ENCODE measurements around the gene ACKR2. TPM values are rescaled to one million over a fixed set of nuclear protein-coding genes. Genes with fewer than 3 reads are reported as not detected.

The ACKR2 gene
- polyA plus RNA-seq, 1 donor (not counting 4 experiments of a cell fraction or from before 2014, with no cell fraction given): 0.22 TPM

DNA sequence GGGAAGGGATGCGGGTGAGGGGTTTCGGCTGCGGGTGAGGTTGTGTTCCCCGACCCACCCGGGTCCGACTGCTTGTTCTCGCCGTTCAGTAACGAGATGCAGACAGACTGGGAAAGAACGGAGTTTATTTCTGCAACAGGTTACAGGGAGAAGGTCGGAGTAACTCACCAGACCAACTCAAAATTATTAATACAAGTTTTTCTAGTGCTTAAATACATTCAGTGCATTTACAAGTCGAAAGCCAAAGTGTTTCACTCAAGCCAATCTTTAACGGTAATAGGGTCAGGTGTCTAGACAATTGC lies 4.5 kb upstream of the ACKR2 start:
- peak overlapping the region; percentile 97 for H3K9ac ChIP-seq (ENCODE audit: control insufficient read depth, extremely low read depth, insufficient read depth, low read length)
- no peaks in the 10 kb centered on the region for H3K9me3 ChIP-seq (ENCODE audit: control insufficient read depth, low read depth, low read length)
- peaks cover 44% of the 10 kb centered on the region for H3K79me2 ChIP-seq (ENCODE audit: control insufficient read depth, insufficient read depth, low read length)

GRCh38 chr3:42805141-42805821 lies 4.0 kb upstream of the ACKR2 start:
- H3K27ac ChIP-seq (ENCODE audit: control insufficient read depth, insufficient read depth, low read length): peak overlapping the region; percentile 93

More for the DNA sequence above, 4.5 kb upstream of the ACKR2 start:
- Histone ChIP-seq H3K4me2 (ENCODE audit: control insufficient read depth, extremely low read depth, insufficient read depth, low read depth, low read length) (peak overlapping the region; percentile 94), H3K4me3 (ENCODE audit: control insufficient read depth in 2 of 3, extremely low read depth in 1 of 3, insufficient read depth in 2 of 3, low read depth in 1 of 3, low read length in 3 of 3) (peak overlapping the region; percentile 98), H3K9me1 (ENCODE audit: control insufficient read depth, extremely low read depth, insufficient read depth, low read length) (no peaks in the 10 kb centered on the region), H3K27me3 (ENCODE audit: control insufficient read depth, extremely low read depth, insufficient read depth, low read length) (no peaks in the 10 kb centered on the region), H3K4me1 (ENCODE audit: control insufficient read depth, extremely low read depth, insufficient read depth, low read length) (peaks cover 10% of the 10 kb centered on the region), H4K20me1 (ENCODE audit: control insufficient read depth, extremely low read depth, insufficient read depth, low read length) (no peaks in the 10 kb centered on the region), H3K36me3 (ENCODE audit: control insufficient read depth in 2 of 2, extremely low read depth in 1 of 2, insufficient read depth in 2 of 2, low read length in 2 of 2) (peaks cover under 1 to 4% of the 10 kb centered on the region in 2 experiments), H2AFZ (ENCODE audit: control insufficient read depth, low read length) (peak overlapping the region; percentile 92), H3K27ac (ENCODE audit: control insufficient read depth, insufficient read depth, low read length) (peak overlapping the region; percentile 93)
- no peak for FAIRE-seq
- dilution Hi-C loops (cut with MboI; ENCODE audit: extremely low pct_ligation_motif_present, low sequenced_read_pairs): no loop called here
- no peak for DNase-seq (ENCODE audit: low read depth, low spot score)
- TF ChIP-seq EZH2 (IDR thresholded peaks at IDR 0.05; ENCODE audit: low read length): no peak
- TF ChIP-seq CTCF (optimal IDR thresholded peaks at IDR 0.05 in 1 of 3, IDR thresholded peaks at IDR 0.05 in 1 of 3, conservative IDR thresholded peaks at IDR 0.05 in 1 of 3; ENCODE audit: extremely low read depth in 1 of 3, insufficient read depth in 2 of 3, low read length in 3 of 3): no peak

More at GRCh38 chr3:42805141-42805821, 4.0 kb upstream of the ACKR2 start:
- peaks cover 0 to 4% of the 10 kb centered on the region in 2 experiments for H3K36me3 ChIP-seq (ENCODE audit: control insufficient read depth in 2 of 2, extremely low read depth in 1 of 2, insufficient read depth in 2 of 2, low read length in 2 of 2)
- peaks cover 10% of the 10 kb centered on the region for H3K4me1 ChIP-seq (ENCODE audit: control insufficient read depth, extremely low read depth, insufficient read depth, low read length)
- H3K79me2 ChIP-seq (ENCODE audit: control insufficient read depth, insufficient read depth, low read length): peaks cover 39% of the 10 kb centered on the region
- FAIRE-seq: no peak
- H3K27me3 ChIP-seq (ENCODE audit: control insufficient read depth, extremely low read depth, insufficient read depth, low read length): no peaks in the 10 kb centered on the region
- H3K9me1 ChIP-seq (ENCODE audit: control insufficient read depth, extremely low read depth, insufficient read depth, low read length): no peaks in the 10 kb centered on the region
- peak overlapping the region; percentile 92 for H2AFZ ChIP-seq (ENCODE audit: control insufficient read depth, low read length)
- H3K9ac ChIP-seq (ENCODE audit: control insufficient read depth, extremely low read depth, insufficient read depth, low read length): peak overlapping the region; percentile 97
- H4K20me1 ChIP-seq (ENCODE audit: control insufficient read depth, extremely low read depth, insufficient read depth, low read length): no peaks in the 10 kb centered on the region
- DNase-seq (ENCODE audit: low read depth, low spot score): no peak
- TF ChIP-seq EZH2 (IDR thresholded peaks at IDR 0.05; ENCODE audit: low read length) (no peak), CTCF (optimal IDR thresholded peaks at IDR 0.05 in 1 of 3, IDR thresholded peaks at IDR 0.05 in 1 of 3, conservative IDR thresholded peaks at IDR 0.05 in 1 of 3; ENCODE audit: extremely low read depth in 1 of 3, insufficient read depth in 2 of 3, low read length in 3 of 3) (no peak)
- peak overlapping the region; percentile 98 for H3K4me3 ChIP-seq (ENCODE audit: control insufficient read depth in 2 of 3, extremely low read depth in 1 of 3, insufficient read depth in 2 of 3, low read depth in 1 of 3, low read length in 3 of 3)
- peak overlapping the region; percentile 94 for H3K4me2 ChIP-seq (ENCODE audit: control insufficient read depth, extremely low read depth, insufficient read depth, low read depth, low read length)
- H3K9me3 ChIP-seq (ENCODE audit: control insufficient read depth, low read depth, low read length): no peaks in the 10 kb centered on the region
- dilution Hi-C loops (cut with MboI; ENCODE audit: extremely low pct_ligation_motif_present, low sequenced_read_pairs): no loop called here

Data from keratinocyte (primary cell).